HepG2 (cell line): ENCODE results near the gene NKAIN4. TPM values are rescaled to one million over a fixed set of nuclear protein-coding genes. Genes with fewer than 3 reads are reported as not detected.

ENCODE experiments used
- ATAC-seq: fragments of 200-7000 bp; cut with Tn5 transposase; 3 replicates; pipeline ENCODE4 v1.9.1; 2020; ENCODE audit warnings: mild to moderate bottlenecking, moderate library complexity
- BruUV-seq: library from RNA; stranded (reverse); fragments of 400-500 nt; replicated peaks from 2 replicates; lab custom pipeline; 2021; lab: Mats Ljungman, UMichigan
- CTCF ChIA-PET: fragments of 300-600 bp; formaldehyde crosslinking; extraction: SDS; loops from one replicate; lab custom pipeline; 2021; ENCODE audit warnings: low total read pairs, inconsistent platforms, low intra/inter-chr PET ratio; lab: Yijun Ruan, JAX
- POLR2A ChIA-PET: fragments of 350-600 bp; sonication (Branson Sonifier 250); formaldehyde crosslinking; loops from one replicate; lab custom pipeline; 2020; ENCODE audit warnings: antibody characterized with exemption, inconsistent platforms; lab: Yijun Ruan, JAX
- DNase-seq: peaks from one replicate; pipeline ENCODE4 v3.0.0-alpha.2; 2015; ENCODE audit warnings: low spot score
- FAIRE-seq: peaks from 3 replicates; lab custom pipeline; 2011; peaks lifted over from hg19 to GRCh38; lab: Jason Lieb, UNC
- H2AFZ ChIP-seq: one replicate; pipeline ENCODE4 v1.6.1; 2011; ENCODE audit warnings: low read length, inconsistent platforms
- H3K27ac ChIP-seq: fragments of 300-600 bp; 3 replicates; pipeline ENCODE4 v1.8.0; 2011; ENCODE audit warnings: mixed run types, mild to moderate bottlenecking, mixed read lengths, low read length, inconsistent platforms; ENCODE audit not compliant: insufficient read depth; ENCODE audit errors: extremely low read length
- H3K27me3 ChIP-seq, 2 experiments: fragments of 200-600 bp in 1 of 2; 2 replicates in 1 of 2; 3 replicates in 1 of 2; pipeline versions ENCODE4 v1.6.0 to v1.8.0; 2011; ENCODE audit warnings: low read length in 2 of 2, mild to moderate bottlenecking in 2 of 2, moderate library complexity in 2 of 2, inconsistent platforms in 1 of 2; ENCODE audit not compliant: insufficient read depth in 2 of 2, control insufficient read depth in 1 of 2
- H3K36me3 ChIP-seq, 2 experiments: fragments of 200-600 bp in 1 of 2; replicated peaks in 1 of 2; 2 replicates in 1 of 2; 3 replicates in 1 of 2; pipeline versions ENCODE4 v1.5.1 to v1.8.0; 2011; ENCODE audit warnings: low read length in 2 of 2, inconsistent platforms in 1 of 2; ENCODE audit not compliant: insufficient read depth in 2 of 2, control insufficient read depth in 1 of 2
- H3K4me1 ChIP-seq: 2 replicates; pipeline ENCODE4 v1.5.1; 2012; ENCODE audit warnings: low read length, inconsistent platforms; ENCODE audit not compliant: insufficient read depth
- H3K4me2 ChIP-seq: 2 replicates; pipeline ENCODE4 v1.6.0; 2011; ENCODE audit warnings: low read depth, low read length, inconsistent platforms
- H3K4me3 ChIP-seq, 3 experiments: fragments of 200-600 bp in 1 of 3; sonication (generic), shearing (Covaris generic) in 1 of 3; replicated peaks in 1 of 3; 2 replicates each; pipeline ENCODE4 v1.5.1; 2011 to 2016; ENCODE audit warnings: low read length in 3 of 3, inconsistent platforms in 2 of 3, low read depth in 2 of 3, mild to moderate bottlenecking in 2 of 3, control low read depth in 1 of 3, mixed read lengths in 1 of 3; ENCODE audit not compliant: insufficient read depth in 1 of 3
- H3K79me2 ChIP-seq: one replicate; pipeline ENCODE4 v1.6.1; 2011; ENCODE audit warnings: low read length, inconsistent platforms; ENCODE audit not compliant: insufficient read depth
- H3K9ac ChIP-seq: 2 replicates; pipeline ENCODE4 v1.6.0; 2011; ENCODE audit warnings: mild to moderate bottlenecking, low read depth, low read length, inconsistent platforms; ENCODE audit not compliant: insufficient read depth
- H3K9me3 ChIP-seq: 2 replicates; pipeline ENCODE4 v1.5.1; 2012; ENCODE audit warnings: mild to moderate bottlenecking, low read length
- H4K20me1 ChIP-seq: 2 replicates; pipeline ENCODE4 v1.6.0; 2011; ENCODE audit warnings: inconsistent platforms, mild to moderate bottlenecking, low read length, moderate library complexity; ENCODE audit not compliant: insufficient read depth
- CHCHD3 ChIP-seq: sonication (generic); formaldehyde crosslinking; IDR thresholded peaks from 2 replicates; pipeline ENCODE4 v1.8.0; 2022; ENCODE audit warnings: mild to moderate bottlenecking, missing genetic modification reagents, moderate library complexity
- GABPB1 ChIP-seq: IDR thresholded peaks from 2 replicates; pipeline ENCODE4 v1.6.1; 2016; ENCODE audit warnings: mild to moderate bottlenecking, missing genetic modification reagents, moderate library complexity, missing compliant biosample characterization
- GTF3A ChIP-seq: sonication (generic); formaldehyde crosslinking; conservative IDR thresholded peaks from 2 replicates; pipeline ENCODE4 v1.4.0; 2020; ENCODE audit warnings: mild to moderate bottlenecking, missing genetic modification reagents
- HMG20A ChIP-seq: IDR thresholded peaks from 2 replicates; pipeline ENCODE4 v1.6.1; 2016; ENCODE audit warnings: borderline replicate concordance
- HNRNPUL1 ChIP-seq: fragments of 200-400 bp; formaldehyde crosslinking; IDR thresholded peaks from 2 replicates; pipeline ENCODE4 v1.6.1; 2017; ENCODE audit warnings: low read depth, mild to moderate bottlenecking, low read length, moderate library complexity
- RAD51 ChIP-seq: fragments of 450-650 bp; IDR thresholded peaks from 2 replicates; pipeline ENCODE4 v1.6.1; 2016; ENCODE audit warnings: borderline replicate concordance
- RARA ChIP-seq: IDR thresholded peaks from 2 replicates; pipeline ENCODE4 v1.6.1; 2016; ENCODE audit warnings: missing genetic modification reagents, missing compliant biosample characterization
- SPEN ChIP-seq: sonication (generic); formaldehyde crosslinking; IDR thresholded peaks from 2 replicates; pipeline ENCODE4 v1.5.1; 2020; ENCODE audit warnings: low read depth, mild to moderate bottlenecking, missing genetic modification reagents
- ZFP90 ChIP-seq: sonication (generic); formaldehyde crosslinking; IDR thresholded peaks from 2 replicates; pipeline ENCODE4 v1.8.0; 2022; ENCODE audit warnings: missing genetic modification reagents, mild to moderate bottlenecking, inconsistent platforms, borderline replicate concordance
- ZNF205 ChIP-seq: IDR thresholded peaks from 2 replicates; pipeline ENCODE4 v1.6.1; 2018; ENCODE audit warnings: missing biosample characterization, missing genetic modification reagents
- ZNF251 ChIP-seq: sonication (generic); formaldehyde crosslinking; IDR thresholded peaks from 2 replicates; pipeline ENCODE4 v1.9.0; 2021; ENCODE audit warnings: mild to moderate bottlenecking, missing genetic modification reagents
- ZNF292 ChIP-seq: sonication (generic); formaldehyde crosslinking; IDR thresholded peaks from 2 replicates; pipeline ENCODE4 v1.8.1; 2022; ENCODE audit warnings: mild to moderate bottlenecking, low read depth, missing genetic modification reagents, borderline replicate concordance
- ZNF329 ChIP-seq: sonication (generic); formaldehyde crosslinking; IDR thresholded peaks from 2 replicates; pipeline ENCODE4 v1.9.0; 2021; ENCODE audit warnings: low read depth, mild to moderate bottlenecking, missing genetic modification reagents
- ZNF572 ChIP-seq: sonication (generic); formaldehyde crosslinking; IDR thresholded peaks from 2 replicates; pipeline ENCODE4 v1.5.1; 2020; ENCODE audit warnings: mild to moderate bottlenecking, missing genetic modification reagents
- ZNF792 ChIP-seq: IDR thresholded peaks from 2 replicates; pipeline ENCODE4 v1.6.1; 2016
- ZNF816 ChIP-seq: sonication (generic); formaldehyde crosslinking; IDR thresholded peaks from 2 replicates; pipeline ENCODE4 v1.8.0; 2022; ENCODE audit warnings: missing genetic modification reagents, mild to moderate bottlenecking, borderline replicate concordance
- ZZZ3 ChIP-seq: sonication (generic); formaldehyde crosslinking; IDR thresholded peaks from 2 replicates; pipeline ENCODE4 v1.4.0; 2020; ENCODE audit warnings: missing genetic modification reagents, mild to moderate bottlenecking, borderline replicate concordance
- WGBS: methylation state at CpG from one replicate; pipeline ENCODE4 v1.1.6; 2017; ENCODE audit warnings: low lambda C conversion rate; 5-methylcytosine and 5-hydroxymethylcytosine counted together
- in situ Hi-C: cut with HindIII; loops from 2 replicates; pipeline ENCODE4 v1.10.0; 2017; ENCODE audit warnings: low pct_unique_long_range_greater_than_20kb; ENCODE audit not compliant: extremely low pct_ligation_motif_present
- intact Hi-C: fragments of 100-400 bp; cut with micrococcal nuclease; formaldehyde crosslinking; loops from one replicate; pipeline ENCODE4 v1.10.0; 2022; ENCODE audit not compliant: unreplicated experiment
- polyA plus RNA-seq, 8 experiments: library from polyadenylated mRNA; depleted of rRNA in 3 of 8; stranded (reverse) in 7 of 8; unstranded in 1 of 8; fragments of >200 nt; fragmentation: Illumina TruSeq in 4 of 8; extraction: Trizol in 4 of 8; gene quantifications; 2 replicates each; pipeline versions ENCODE4 v1.2.1 to v1.2.3, GENCODE V29; 2011 to 2016; ENCODE audit warnings: low read depth in 4 of 8, missing spikeins in 1 of 8, mixed read lengths in 1 of 8; ENCODE audit not compliant: insufficient read depth in 1 of 8
- total RNA-seq, 5 experiments: library from RNA; depleted of rRNA; stranded (reverse); fragments of >200 nt; fragmentation: Illumina TruSeq; extraction: Trizol; gene quantifications; 2 replicates each; pipeline ENCODE4 v1.2.3, GENCODE V29; 2016; ENCODE audit warnings: low read depth in 1 of 5
- TF ChIP-seq, protein P1 (sequence below): sonication (generic); formaldehyde crosslinking; IDR thresholded peaks from 2 replicates; pipeline ENCODE4 v1.5.1; 2020; ENCODE audit warnings: mild to moderate bottlenecking, missing genetic modification reagents, borderline replicate concordance

The NKAIN4 gene
- total and polyA plus RNA-seq, 2 of the 13 experiments (the other 11 are each of a cell fraction or from before 2014, with no cell fraction given), result not detected

DNA sequence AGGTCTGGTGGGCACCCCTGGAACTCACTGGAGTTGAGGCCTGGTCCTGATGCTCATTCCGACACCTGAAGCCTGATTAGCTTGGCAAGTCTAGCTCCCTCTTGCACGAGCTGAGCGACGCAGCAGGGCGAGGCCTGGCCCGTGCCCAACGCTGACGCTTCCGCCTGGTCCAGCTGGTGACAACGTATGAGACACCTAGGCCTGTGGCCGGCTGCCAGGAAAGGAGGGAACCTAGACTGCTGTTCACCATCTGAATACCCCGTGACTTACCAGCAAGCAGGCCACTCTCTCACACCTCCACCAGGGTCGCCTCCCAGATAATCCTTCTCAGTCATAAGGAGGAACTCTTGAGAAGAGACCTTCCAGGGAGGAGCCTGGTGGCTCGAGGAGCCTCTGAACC, 62.9 kb downstream of the NKAIN4 start:
- TF ChIP-seq, protein P1, sequence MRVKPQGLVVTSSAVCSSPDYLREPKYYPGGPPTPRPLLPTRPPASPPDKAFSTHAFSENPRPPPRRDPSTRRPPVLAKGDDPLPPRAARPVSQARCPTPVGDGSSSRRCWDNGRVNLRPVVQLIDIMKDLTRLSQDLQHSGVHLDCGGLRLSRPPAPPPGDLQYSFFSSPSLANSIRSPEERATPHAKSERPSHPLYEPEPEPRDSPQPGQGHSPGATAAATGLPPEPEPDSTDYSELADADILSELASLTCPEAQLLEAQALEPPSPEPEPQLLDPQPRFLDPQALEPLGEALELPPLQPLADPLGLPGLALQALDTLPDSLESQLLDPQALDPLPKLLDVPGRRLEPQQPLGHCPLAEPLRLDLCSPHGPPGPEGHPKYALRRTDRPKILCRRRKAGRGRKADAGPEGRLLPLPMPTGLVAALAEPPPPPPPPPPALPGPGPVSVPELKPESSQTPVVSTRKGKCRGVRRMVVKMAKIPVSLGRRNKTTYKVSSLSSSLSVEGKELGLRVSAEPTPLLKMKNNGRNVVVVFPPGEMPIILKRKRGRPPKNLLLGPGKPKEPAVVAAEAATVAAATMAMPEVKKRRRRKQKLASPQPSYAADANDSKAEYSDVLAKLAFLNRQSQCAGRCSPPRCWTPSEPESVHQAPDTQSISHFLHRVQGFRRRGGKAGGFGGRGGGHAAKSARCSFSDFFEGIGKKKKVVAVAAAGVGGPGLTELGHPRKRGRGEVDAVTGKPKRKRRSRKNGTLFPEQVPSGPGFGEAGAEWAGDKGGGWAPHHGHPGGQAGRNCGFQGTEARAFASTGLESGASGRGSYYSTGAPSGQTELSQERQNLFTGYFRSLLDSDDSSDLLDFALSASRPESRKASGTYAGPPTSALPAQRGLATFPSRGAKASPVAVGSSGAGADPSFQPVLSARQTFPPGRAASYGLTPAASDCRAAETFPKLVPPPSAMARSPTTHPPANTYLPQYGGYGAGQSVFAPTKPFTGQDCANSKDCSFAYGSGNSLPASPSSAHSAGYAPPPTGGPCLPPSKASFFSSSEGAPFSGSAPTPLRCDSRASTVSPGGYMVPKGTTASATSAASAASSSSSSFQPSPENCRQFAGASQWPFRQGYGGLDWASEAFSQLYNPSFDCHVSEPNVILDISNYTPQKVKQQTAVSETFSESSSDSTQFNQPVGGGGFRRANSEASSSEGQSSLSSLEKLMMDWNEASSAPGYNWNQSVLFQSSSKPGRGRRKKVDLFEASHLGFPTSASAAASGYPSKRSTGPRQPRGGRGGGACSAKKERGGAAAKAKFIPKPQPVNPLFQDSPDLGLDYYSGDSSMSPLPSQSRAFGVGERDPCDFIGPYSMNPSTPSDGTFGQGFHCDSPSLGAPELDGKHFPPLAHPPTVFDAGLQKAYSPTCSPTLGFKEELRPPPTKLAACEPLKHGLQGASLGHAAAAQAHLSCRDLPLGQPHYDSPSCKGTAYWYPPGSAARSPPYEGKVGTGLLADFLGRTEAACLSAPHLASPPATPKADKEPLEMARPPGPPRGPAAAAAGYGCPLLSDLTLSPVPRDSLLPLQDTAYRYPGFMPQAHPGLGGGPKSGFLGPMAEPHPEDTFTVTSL (CRISPR knock-in tag), result no peak
- TF ChIP-seq HNRNPUL1 (no peak), ZNF816 (CRISPR knock-in tag) (no peak), GABPB1 (CRISPR knock-in tag) (no peak), HMG20A (no peak), RARA (CRISPR knock-in tag) (no peak), ZNF792 (CRISPR knock-in tag) (no peak), CHCHD3 (CRISPR knock-in tag) (no peak), ZNF329 (CRISPR knock-in tag) (no peak), ZFP90 (CRISPR knock-in tag) (no peak), GTF3A (CRISPR knock-in tag) (no peak), ZNF292 (no peak), SPEN (CRISPR knock-in tag) (no peak), ZNF572 (no peak), RAD51 (no peak), ZNF251 (CRISPR knock-in tag) (no peak), ZZZ3 (no peak), ZNF205 (no peak)
- H2AFZ ChIP-seq, result no peak overlapping the region
- ChIA-PET CTCF (no interaction called here), POLR2A (no interaction called here)
- no peaks in the 10 kb centered on the region for H3K79me2 ChIP-seq
- H4K20me1 ChIP-seq, result peaks cover 9% of the 10 kb centered on the region
- no peak overlapping the region for H3K4me3 ChIP-seq
- no peaks in the 10 kb centered on the region for H3K4me1 ChIP-seq
- H3K36me3 ChIP-seq, result peaks cover 9 to 17% of the 10 kb centered on the region in 2 experiments; a peak in 4 of 5 replicates
- WGBS, result 59% methylated on average over 14 of the region's 14 CpGs
- intact Hi-C loops, result no loop called here
- H3K27me3 ChIP-seq, result no peaks in the 10 kb centered on the region
- FAIRE-seq, result no peak
- no TSS peak for BruUV-seq
- no peak overlapping the region for H3K9ac ChIP-seq
- H3K27ac ChIP-seq, result no peak overlapping the region
- no peaks in the 10 kb centered on the region for H3K9me3 ChIP-seq
- in situ Hi-C loops, result no loop called here
- no peak overlapping the region for H3K4me2 ChIP-seq
- ATAC-seq, result peak; percentile 2; the same call in 1 of the 3 replicates
- no peak for DNase-seq
